SK-N-SH (cell line): Measurements from ENCODE around the gene AXL. TPM values are rescaled to one million over a fixed set of nuclear protein-coding genes. Genes with fewer than 3 reads are reported as not detected.

Experiments used
- CTCF ChIA-PET: fragments of 300-600, 350-600 bp; formaldehyde crosslinking; extraction: SDS; loops from one replicate; lab custom pipeline; 2021; lab: Yijun Ruan, JAX
- POLR2A ChIA-PET: fragments of 350-600 bp; sonication (Branson Sonifier 250); formaldehyde crosslinking; extraction: SDS; loops from one replicate; lab custom pipeline; 2020; ENCODE audit warnings: antibody characterized with exemption, inconsistent platforms; lab: Yijun Ruan, JAX
- DNase-seq: peaks from one replicate; pipeline ENCODE4 v3.0.0; 2012
- H2AFZ ChIP-seq: fragments of 200-600 bp; sonication (generic); 2 replicates; pipeline ENCODE4 v1.8.1; 2016; ENCODE audit warnings: antibody characterized with exemption, mild to moderate bottlenecking, low read depth
- H3F3A ChIP-seq: fragments of 200-600 bp; sonication (generic); replicated peaks from 2 replicates; pipeline ENCODE3; 2016; ENCODE audit warnings: antibody characterized with exemption, mild to moderate bottlenecking; ENCODE audit not compliant: insufficient read depth
- H3K27ac ChIP-seq, 2 experiments: fragments of 200-500 bp in 1 of 2; fragments of 200-600 bp in 1 of 2; sonication (Bioruptor generic) in 1 of 2; sonication (generic), shearing (Covaris generic) in 1 of 2; 2 replicates each; pipeline versions ENCODE4 v1.5.1 to v1.6.1; 2014 to 2016; ENCODE audit warnings: low read depth in 2 of 2, inconsistent platforms in 1 of 2, low read length in 1 of 2, mild to moderate bottlenecking in 1 of 2, mixed read lengths in 1 of 2
- H3K27me3 ChIP-seq: fragments of 200-600 bp; sonication (generic), shearing (Covaris generic); 2 replicates; pipeline ENCODE4 v1.6.1; 2016; ENCODE audit warnings: mixed run types; ENCODE audit not compliant: insufficient read depth
- H3K36me3 ChIP-seq, 2 experiments: fragments of 200-500 bp in 1 of 2; fragments of 200-600 bp in 1 of 2; sonication (Bioruptor generic) in 1 of 2; sonication (generic) in 1 of 2; replicated peaks in 1 of 2; 2 replicates each; pipeline versions ENCODE3 to v1.5.1; 2014 to 2016; ENCODE audit warnings: low read length in 1 of 2, mild to moderate bottlenecking in 1 of 2; ENCODE audit not compliant: insufficient read depth in 2 of 2, control insufficient read depth in 1 of 2
- H3K4me1 ChIP-seq, 2 experiments: fragments of 200-500 bp in 1 of 2; fragments of 200-600 bp in 1 of 2; sonication (Bioruptor generic) in 1 of 2; sonication (generic), shearing (Covaris generic) in 1 of 2; 2 replicates each; pipeline versions ENCODE4 v1.5.1 to v1.6.1; 2014 to 2016; ENCODE audit warnings: low read depth in 1 of 2, low read length in 1 of 2, mixed run types in 1 of 2; ENCODE audit not compliant: insufficient read depth in 2 of 2, control insufficient read depth in 1 of 2
- H3K4me2 ChIP-seq: fragments of 200-600 bp; sonication (generic), shearing (Covaris generic); 2 replicates; pipeline ENCODE4 v1.6.1; 2017; ENCODE audit warnings: mixed run types
- H3K4me3 ChIP-seq, 2 experiments: fragments of 200-500 bp in 1 of 2; fragments of 200-600 bp in 1 of 2; sonication (Bioruptor generic) in 1 of 2; sonication (generic), shearing (Covaris generic) in 1 of 2; 2 replicates each; pipeline versions ENCODE4 v1.5.1 to v1.8.1; 2014 to 2016; ENCODE audit warnings: low read depth in 2 of 2, inconsistent platforms in 1 of 2, low read length in 1 of 2, mild to moderate bottlenecking in 1 of 2, mixed read lengths in 1 of 2, moderate library complexity in 1 of 2
- H3K79me2 ChIP-seq: fragments of 200-600 bp; sonication (generic); 2 replicates; pipeline ENCODE4 v1.8.1; 2017; ENCODE audit warnings: mild to moderate bottlenecking; ENCODE audit not compliant: insufficient read depth
- H3K9ac ChIP-seq: fragments of 200-600 bp; sonication (generic); 2 replicates; pipeline ENCODE4 v1.6.1; 2017; ENCODE audit warnings: mixed run types
- H3K9me2 ChIP-seq: fragments of 200-600 bp; sonication (generic); 2 replicates; pipeline ENCODE4 v1.6.1; 2017; ENCODE audit warnings: mixed run types
- H3K9me3 ChIP-seq: fragments of 200-600 bp; sonication (generic); 2 replicates; pipeline ENCODE4 v1.6.1; 2017; ENCODE audit warnings: mixed run types, mild to moderate bottlenecking, moderate library complexity
- H4K20me1 ChIP-seq: fragments of 200-600 bp; sonication (generic); 2 replicates; pipeline ENCODE4 v1.6.1; 2017; ENCODE audit warnings: mild to moderate bottlenecking, mixed run types; ENCODE audit not compliant: insufficient read depth
- CHD2 ChIP-seq: fragments of 150-350 bp; IDR thresholded peaks from 2 replicates; pipeline ENCODE4 v1.6.1; 2018; ENCODE audit warnings: low read length; ENCODE audit not compliant: partially characterized antibody
- EP300 ChIP-seq, 2 experiments: IDR thresholded peaks; 2 replicates each; pipeline versions ENCODE4 v1.4.0 to v1.6.1; 2012; ENCODE audit warnings: borderline replicate concordance in 1 of 2, low read depth in 1 of 2, low read length in 1 of 2
- EZH2phosphoT487 ChIP-seq: fragments of 200-600 bp; sonication (generic); IDR thresholded peaks from 2 replicates; pipeline ENCODE4 v1.6.1; 2017; ENCODE audit warnings: low read depth, mixed run types, mild to moderate bottlenecking, antibody characterized with exemption, moderate library complexity, borderline replicate concordance
- FOXJ3 ChIP-seq: sonication (generic); formaldehyde crosslinking; IDR thresholded peaks from 2 replicates; pipeline ENCODE4 v1.5.1; 2020; ENCODE audit warnings: mild to moderate bottlenecking, missing genetic modification reagents
- JUND ChIP-seq: IDR thresholded peaks from 2 replicates; pipeline ENCODE4 v1.4.0; 2012
- MAX ChIP-seq: IDR thresholded peaks from 2 replicates; pipeline ENCODE4 v1.4.0; 2012; ENCODE audit warnings: low read depth
- PBX3 ChIP-seq: IDR thresholded peaks from 2 replicates; pipeline ENCODE4; 2012
- RAD21 ChIP-seq: IDR thresholded peaks from 2 replicates; pipeline ENCODE4 v1.6.1; 2012; ENCODE audit warnings: mild to moderate bottlenecking, low read length
- RCOR1 ChIP-seq: fragments of 150-350 bp; IDR thresholded peaks from 2 replicates; pipeline ENCODE4 v1.6.1; 2017; ENCODE audit warnings: antibody characterized with exemption, low read length
- TAF1 ChIP-seq: IDR thresholded peaks from 2 replicates; pipeline ENCODE4 v1.6.1; 2012; ENCODE audit warnings: low read depth, mild to moderate bottlenecking, low read length, moderate library complexity, borderline replicate concordance
- TCF12 ChIP-seq: IDR thresholded peaks from 2 replicates; pipeline ENCODE4 v1.4.0; 2012
- TEAD4 ChIP-seq: IDR thresholded peaks from 2 replicates; pipeline ENCODE4 v1.4.0; 2012; ENCODE audit warnings: mild to moderate bottlenecking, borderline replicate concordance; ENCODE audit not compliant: insufficient read depth
- USF1 ChIP-seq: IDR thresholded peaks from 2 replicates; pipeline ENCODE4 v1.4.0; 2012; ENCODE audit warnings: low read depth, borderline replicate concordance
- USF2 ChIP-seq: fragments of 150-350 bp; IDR thresholded peaks from 2 replicates; pipeline ENCODE4 v1.6.1; 2017; ENCODE audit warnings: antibody characterized with exemption, low read length, low read depth, borderline replicate concordance
- ZBTB33 ChIP-seq: IDR thresholded peaks from 2 replicates; pipeline ENCODE4 v1.4.0; 2012; ENCODE audit warnings: low read depth, borderline replicate concordance
- WGBS: methylation state at CpG from one replicate; pipeline ENCODE4 v1.1.6; 2017; ENCODE audit warnings: low lambda C conversion rate; 5-methylcytosine and 5-hydroxymethylcytosine counted together
- polyA plus RNA-seq, 3 experiments: library from polyadenylated mRNA; depleted of rRNA; stranded (reverse); fragments of >200 nt; gene quantifications; 2 replicates each; pipeline ENCODE4 v1.2.3, GENCODE V29; 2012

The AXL gene
- polyA plus RNA-seq, 1 of the 3 experiments (the other 2 are of a cell fraction) = 82.6 TPM

GRCh38 chr19:41295499-41295898, 76.5 kb downstream of the AXL start:
- H3K36me3 ChIP-seq = peaks cover 86 to 95% of the 10 kb centered on the region in 2 experiments
- H3K27me3 ChIP-seq = no peaks in the 10 kb centered on the region
- no peak overlapping the region for H3K4me2 ChIP-seq
- no peak overlapping the region for H3K9ac ChIP-seq
- H3K4me1 ChIP-seq = no peaks in the 10 kb centered on the region
- POLR2A ChIA-PET = interaction anchor here (0.8 kb wide), 1 partner anchor 9 kb away, joined by 3 read pairs; no protein-coding TSS in a partner anchor
- peaks cover 18% of the 10 kb centered on the region; the same call in 1 of the 2 replicates for H3K79me2 ChIP-seq
- H4K20me1 ChIP-seq = peaks cover 9% of the 10 kb centered on the region; the same call in 1 of the 2 replicates
- H3K4me3 ChIP-seq = no peak overlapping the region
- CTCF ChIA-PET = interaction anchor here (0.8 to 12.4 kb wide), 3 partner anchors 11 to 27 kb away, joined by 4 to 105 read pairs (median 4); no protein-coding TSS in a partner anchor
- no peak overlapping the region for H3K27ac ChIP-seq
- TF ChIP-seq FOXJ3 = no peak
- TF ChIP-seq JUND = no peak
- no peak for TF ChIP-seq TCF12
- no peak for TF ChIP-seq RCOR1
- no peak for TF ChIP-seq EZH2phosphoT487
- no peaks in the 10 kb centered on the region for H3K9me2 ChIP-seq
- H3F3A ChIP-seq = peaks cover 10% of the 10 kb centered on the region
- H3K9me3 ChIP-seq = no peaks in the 10 kb centered on the region
- no peak overlapping the region for H2AFZ ChIP-seq
- DNase-seq = no peak
- 86% methylated on average over 6 of the region's 6 CpGs for WGBS

- peaks cover 17% of the 10 kb centered on the region for H3F3A ChIP-seq
- peaks cover 9% of the 10 kb centered on the region; the same call in 1 of the 2 replicates for H4K20me1 ChIP-seq
- no peaks in the 10 kb centered on the region for H3K9me2 ChIP-seq
- peaks cover 80 to 98% of the 10 kb centered on the region in 2 experiments for H3K36me3 ChIP-seq
- no peak overlapping the region for H3K9ac ChIP-seq
- 100% methylated on average over 2 of the region's 2 CpGs for WGBS
- no peak for TF ChIP-seq USF2
- TF ChIP-seq PBX3 = no peak
- TF ChIP-seq CHD2 = no peak
- TF ChIP-seq TAF1 = no peak
- no peak for TF ChIP-seq ZBTB33
- no peak for TF ChIP-seq EP300 (IDR thresholded peaks at IDR 0.05; ENCODE audit: borderline replicate concordance in 1 of 2, low read depth in 1 of 2, low read length in 1 of 2)
- TF ChIP-seq MAX = no peak
- TF ChIP-seq TEAD4 = no peak
- no peak for TF ChIP-seq FOXJ3
- no peak for TF ChIP-seq RAD21
- TF ChIP-seq USF1 = no peak
- no peaks in the 10 kb centered on the region for H3K27me3 ChIP-seq
- no peaks in the 10 kb centered on the region for H3K9me3 ChIP-seq
- POLR2A ChIA-PET = no interaction called here
- H3K27ac ChIP-seq = peak overlapping the region in 1 of 2 experiments; percentile 80; a peak in 1 of 4 replicates
- no peak overlapping the region for H2AFZ ChIP-seq
- peaks cover 11% of the 10 kb centered on the region; the same call in 1 of the 2 replicates for H3K79me2 ChIP-seq
- H3K4me1 ChIP-seq = no peaks in the 10 kb centered on the region
- CTCF ChIA-PET = interaction anchor here (0.8 to 12.4 kb wide), 3 partner anchors 10 to 26 kb away, joined by 4 to 105 read pairs (median 4); no protein-coding TSS in a partner anchor
- no peak overlapping the region for H3K4me3 ChIP-seq
- H3K4me2 ChIP-seq = no peak overlapping the region
- no peak for DNase-seq
Observed at GRCh38 chr19:41296433-41296871, 77.4 kb downstream of the AXL start.
